ENCODE data around the gene CYFIP1.
"Not testable (repeated sequence)": the region's sequence is repeated elsewhere in the genome, so short reads cannot be mapped to it uniquely, and the experiment has no call there.

Gene CYFIP1

GRCh38 chr15:22980189-22981050 lies at the start of gene CYFIP1:
Gene CYFIP1, minus strand, starts transcription at chr15:22980368. Its CDS starts 33,083 bp downstream, at chr15:22947285.
- no peak for DNase-seq (ENCODE audit: low read depth)

- DNase-seq (ENCODE audit: low read depth), result no peak
These were observed 46.0 kb upstream of the CYFIP1 start for GRCh38 chr15:23026218-23026617.

- no peak for DNase-seq (ENCODE audit: low read depth)
These were observed 42.0 kb upstream of the CYFIP1 start for GRCh38 chr15:23022156-23022555.

DNA sequence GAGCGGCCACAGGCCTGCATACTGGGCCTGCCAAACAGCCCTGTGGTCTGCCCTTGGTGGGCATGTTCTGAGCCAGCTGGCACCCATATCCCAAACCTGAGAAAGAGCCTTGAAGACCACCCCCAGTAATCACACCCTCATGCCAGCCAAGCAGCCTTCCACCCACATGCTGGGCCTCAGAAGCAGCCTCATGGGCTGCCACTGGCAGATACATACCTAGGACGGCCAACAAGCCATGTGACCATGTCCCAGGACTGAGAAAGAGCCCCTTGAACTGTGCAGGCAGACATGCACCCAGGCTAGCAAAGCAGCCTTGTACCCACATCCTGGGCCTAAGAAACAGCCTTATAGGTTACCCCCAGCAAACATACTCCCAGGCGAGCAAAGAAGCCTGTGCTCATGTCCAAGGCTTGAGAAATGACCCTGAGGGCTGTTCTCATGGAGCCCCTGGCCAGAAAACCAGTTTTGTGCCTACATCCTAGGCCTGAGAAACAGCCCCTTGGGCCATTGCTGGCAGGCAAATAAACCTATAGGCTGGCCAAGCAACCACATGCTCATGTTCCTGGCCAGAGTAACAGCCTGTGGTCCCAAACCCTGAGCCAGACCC lies 34.3 kb upstream of the CYFIP1 start:
- DNase-seq (ENCODE audit: low read depth), result no peak

GRCh38 chr15:23013681-23014080 lies 33.5 kb upstream of the CYFIP1 start:
- DNase-seq (ENCODE audit: low read depth), result no peak

DNA sequence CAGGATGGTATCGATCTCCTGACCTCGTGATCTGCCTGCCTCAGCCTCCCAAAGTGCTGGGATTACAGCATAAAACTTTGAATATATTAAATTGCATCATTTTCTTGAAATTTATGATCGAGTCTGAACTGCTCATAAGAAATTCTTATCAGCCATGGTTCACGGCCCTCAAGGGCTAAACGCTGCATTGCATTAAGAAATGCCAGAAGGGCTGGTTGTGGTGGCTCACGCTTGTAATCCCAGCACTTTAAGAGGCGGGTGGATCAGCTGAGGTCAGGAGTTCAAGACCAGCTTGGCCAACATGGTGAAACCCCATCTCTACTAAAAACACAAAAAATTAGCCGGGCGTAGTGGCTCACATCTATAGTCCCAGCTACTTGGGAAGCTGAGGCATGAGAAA lies 32.4 kb upstream of the CYFIP1 start:
- not testable (repeated sequence) for DNase-seq (ENCODE audit: low read depth)

GRCh38 chr15:23003736-23004135 lies 23.6 kb upstream of the CYFIP1 start:
- DNase-seq (ENCODE audit: low read depth), result no peak

DNA sequence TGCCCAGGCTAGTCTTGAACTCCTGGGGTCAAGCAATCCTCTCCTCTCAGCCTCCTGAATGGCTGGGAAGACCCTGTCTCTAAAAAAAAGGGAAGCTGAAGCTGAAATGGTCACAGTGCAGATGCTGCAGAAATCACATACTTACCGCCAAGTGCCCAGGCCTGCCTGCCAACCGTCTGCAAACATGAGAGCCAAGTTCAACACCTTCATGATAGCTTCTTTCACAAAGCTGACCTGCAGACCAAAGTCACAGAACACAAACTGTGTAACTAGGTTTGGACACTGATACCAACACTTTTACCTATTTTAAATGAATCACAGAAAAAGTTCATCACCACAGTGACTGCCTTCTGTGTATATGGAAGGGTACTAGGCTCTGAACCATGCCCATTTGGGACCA lies 22.8 kb upstream of the CYFIP1 start:
- no peak for DNase-seq (ENCODE audit: low read depth)

DNA sequence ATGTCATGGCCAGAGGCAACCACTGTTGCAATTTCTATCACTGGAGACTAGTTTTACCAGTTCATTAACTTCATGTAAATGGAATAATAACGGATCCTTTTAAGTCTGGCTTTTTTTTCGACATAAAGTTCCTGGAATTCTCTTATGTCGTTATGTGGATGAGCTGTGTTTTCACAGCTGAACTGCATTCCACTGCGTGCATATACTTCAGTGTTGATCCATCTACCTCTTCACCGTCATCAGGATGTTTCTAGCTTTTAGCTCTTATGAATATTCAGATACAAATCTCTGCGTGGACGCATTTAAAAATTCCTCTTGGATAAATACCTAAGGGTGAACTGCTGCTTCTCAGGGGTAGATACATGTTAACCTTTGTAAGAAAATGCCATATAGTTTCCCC lies 15.6 kb upstream of the CYFIP1 start:
- DNase-seq (ENCODE audit: low read depth), result no peak

DNA sequence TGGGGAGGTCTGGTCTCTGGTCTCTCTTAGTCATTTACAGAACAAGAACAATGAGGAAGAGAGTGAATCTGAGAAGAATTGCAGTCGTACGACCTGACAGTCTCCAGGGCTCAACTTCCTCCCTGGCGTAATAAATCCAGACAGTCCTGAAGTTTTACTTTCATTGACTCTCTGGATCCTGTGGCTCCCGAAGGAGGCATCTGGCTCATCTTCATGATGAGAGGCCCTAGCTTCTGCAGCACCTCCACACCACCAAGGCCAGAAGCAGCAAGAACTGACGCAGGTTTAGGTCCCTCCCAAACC lies 11.8 kb upstream of the CYFIP1 start:
- no peak for DNase-seq (ENCODE audit: low read depth)

DNA sequence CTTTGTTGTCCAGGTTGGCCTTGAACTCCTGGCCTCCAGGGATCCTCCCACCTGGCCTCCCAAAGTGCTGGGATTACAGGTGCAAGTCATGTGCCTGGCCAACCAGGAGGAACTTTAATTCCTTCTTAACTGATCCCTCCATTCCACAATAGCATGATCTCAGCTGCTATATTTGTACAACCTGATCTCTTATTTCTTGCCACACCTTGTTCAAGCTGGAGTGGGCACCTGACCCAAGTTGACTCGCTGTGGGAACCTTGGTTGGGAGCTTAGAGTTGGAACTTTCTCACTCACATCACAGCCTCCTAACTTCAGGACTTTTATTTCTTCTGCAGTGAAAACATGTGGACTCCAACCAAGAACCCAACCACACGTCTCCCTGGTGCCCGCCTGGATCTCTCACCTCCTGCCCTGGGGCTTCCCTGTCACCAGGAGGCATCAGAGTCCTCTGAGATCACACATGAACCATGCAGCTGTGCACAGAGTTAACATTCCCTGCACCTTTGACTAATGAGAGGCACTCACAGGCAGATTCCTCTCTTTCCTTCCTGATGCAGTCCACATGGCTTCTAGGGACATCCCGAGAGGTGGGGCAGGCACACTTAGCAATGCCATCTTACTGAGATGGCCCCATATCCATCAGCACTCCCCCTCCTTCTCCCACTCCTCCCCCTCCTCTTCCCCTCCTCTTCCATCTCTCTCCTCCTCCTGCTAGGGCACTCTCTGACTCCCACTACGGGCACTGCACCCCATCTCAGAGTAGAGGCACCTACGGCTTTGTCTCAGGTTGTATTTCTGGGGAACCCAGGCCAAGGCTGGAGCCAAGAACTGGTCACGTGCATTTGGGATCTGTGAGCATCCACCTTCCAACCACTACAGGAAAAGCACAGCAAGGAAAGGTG lies 9.7 kb upstream of the CYFIP1 start:
- no peak for DNase-seq (ENCODE audit: low read depth)

DNA sequence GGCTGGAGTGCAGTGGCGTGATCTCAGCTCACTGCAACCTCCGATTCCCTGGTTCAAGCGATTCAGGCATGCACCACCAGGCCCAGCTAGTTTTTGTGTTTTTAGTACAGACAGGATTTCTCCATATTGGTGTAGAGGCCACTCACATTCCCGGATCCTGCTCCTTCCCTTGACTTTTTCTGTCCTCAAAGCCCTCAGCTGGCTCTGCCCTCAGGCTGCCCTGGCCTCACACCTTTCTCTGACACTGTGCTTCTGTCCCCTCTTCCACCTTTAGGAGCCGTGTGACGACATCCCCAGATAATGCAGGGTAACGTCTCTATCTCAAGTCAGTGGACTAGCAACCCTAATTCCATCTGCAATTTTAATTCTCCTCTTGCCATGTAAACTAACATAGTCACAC lies 8.6 kb upstream of the CYFIP1 start:
- no peak for DNase-seq (ENCODE audit: low read depth)

GRCh38 chr15:22981931-22982330 lies 1.8 kb upstream of the CYFIP1 start:
- DNase-seq (ENCODE audit: low read depth), result not testable (repeated sequence)

- no peak for DNase-seq (ENCODE audit: low read depth)
These were observed 1.1 kb upstream of the CYFIP1 start for GRCh38 chr15:22981051-22981840.

DNA sequence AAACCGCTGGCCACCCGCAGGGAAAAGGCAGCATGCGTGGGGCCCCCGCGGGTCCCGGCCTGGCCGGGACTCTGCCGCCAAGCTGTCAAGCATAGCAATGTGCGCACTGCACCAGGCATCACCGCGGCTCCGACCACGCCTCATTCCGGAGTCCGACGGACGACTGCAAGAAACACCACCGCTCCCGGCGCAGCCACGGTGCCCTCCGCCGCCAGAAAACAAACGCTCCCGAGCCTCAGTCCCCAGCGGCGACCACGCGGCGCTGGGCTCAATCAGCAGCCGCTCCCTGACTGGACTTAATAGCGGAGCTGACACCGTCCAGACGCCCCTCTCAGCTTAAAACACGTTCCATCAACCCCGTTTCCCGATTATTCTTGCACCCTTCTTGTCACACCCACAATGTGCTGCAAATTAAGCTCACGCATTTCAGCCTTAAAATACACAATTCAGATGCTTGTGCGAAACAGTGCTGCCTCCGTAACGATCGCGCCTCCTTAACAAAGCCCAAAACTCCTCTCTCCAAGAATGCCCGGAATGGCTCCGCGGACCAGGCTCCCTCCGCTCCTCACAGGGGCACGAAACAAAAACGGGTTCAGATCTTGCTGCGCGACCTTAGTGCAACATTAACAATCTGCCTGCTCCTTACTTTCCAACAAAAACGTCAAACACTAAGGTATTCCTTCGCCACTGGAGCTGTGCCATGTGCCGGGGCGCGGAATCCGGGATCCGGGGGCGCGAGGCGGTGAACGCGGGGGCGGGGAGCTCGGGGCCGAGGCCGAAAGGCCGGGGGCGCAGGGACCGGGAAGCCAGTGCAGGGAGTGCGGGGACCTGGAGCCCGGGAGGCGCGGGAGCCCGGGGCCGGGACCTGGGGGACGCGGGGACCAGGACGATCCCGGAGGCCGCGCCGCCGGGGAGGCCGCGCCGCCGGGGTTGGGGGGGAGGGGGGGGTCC lies 655 bp downstream of the CYFIP1 start:
- no peak for DNase-seq (ENCODE audit: low read depth)

GRCh38 chr15:22978691-22979237 lies 1.4 kb downstream of the CYFIP1 start:
- no peak for DNase-seq (ENCODE audit: low read depth)

DNA sequence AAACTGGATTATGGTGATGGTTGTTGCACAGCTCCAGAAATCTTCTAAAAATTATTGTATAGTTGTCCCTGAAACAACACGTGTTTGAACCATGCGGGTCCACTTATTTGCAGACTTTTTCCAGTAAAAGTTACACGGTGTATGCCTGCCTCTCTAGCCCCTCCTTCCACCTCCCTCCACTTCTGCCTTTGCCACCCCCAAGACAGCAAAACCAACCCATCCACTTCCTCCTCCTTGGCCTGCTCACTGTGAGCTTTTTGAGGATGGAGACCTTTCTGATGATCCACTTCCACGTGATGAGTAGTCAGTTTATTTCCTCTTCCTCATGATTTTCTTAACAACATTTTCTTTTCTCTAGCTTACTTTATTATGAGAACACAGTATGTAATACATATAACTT lies 5.4 kb downstream of the CYFIP1 start:
- DNase-seq (ENCODE audit: low read depth), result no peak

GRCh38 chr15:22973987-22974386 lies 6.2 kb downstream of the CYFIP1 start:
- DNase-seq (ENCODE audit: low read depth), result no peak

GRCh38 chr15:22973286-22973685 lies 6.9 kb downstream of the CYFIP1 start:
- no peak for DNase-seq (ENCODE audit: low read depth)

DNA sequence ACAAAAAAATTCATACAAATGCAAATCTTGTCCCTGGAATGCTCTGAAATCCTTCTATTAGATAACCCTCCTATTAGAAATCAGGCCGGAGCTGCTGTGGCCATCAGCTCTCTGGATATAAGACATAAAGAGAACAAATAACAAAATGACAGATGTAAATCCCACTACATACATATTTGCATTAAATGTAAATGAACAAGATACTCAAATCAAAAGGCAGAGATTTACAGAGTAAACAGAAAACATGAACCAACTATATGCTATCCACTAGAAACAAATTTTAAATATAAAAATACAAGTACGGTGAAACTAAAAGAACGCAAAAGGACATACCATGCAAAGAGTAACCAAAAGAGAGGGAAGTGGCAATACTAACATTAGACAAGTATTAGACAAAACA lies 10.7 kb downstream of the CYFIP1 start:
- no peak for DNase-seq (ENCODE audit: low read depth)

DNA sequence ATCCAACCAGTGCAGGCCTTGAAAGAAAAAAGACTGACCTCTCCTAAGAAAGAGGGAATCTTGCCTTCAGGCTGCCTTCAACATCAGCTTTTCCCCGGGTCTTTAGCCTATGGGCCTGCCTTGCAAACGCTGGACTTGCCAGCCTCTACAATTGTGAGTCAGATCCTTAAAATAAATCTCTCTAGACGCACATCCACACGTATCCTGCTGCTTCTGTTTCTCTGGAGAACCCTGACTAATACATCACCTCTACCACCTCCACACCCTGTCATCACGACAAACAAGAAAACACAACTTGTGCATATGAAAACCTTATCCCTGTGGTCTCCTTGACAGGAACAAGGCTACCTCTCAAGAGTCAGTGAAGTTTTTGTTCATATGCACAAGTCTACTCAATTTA lies 11.8 kb downstream of the CYFIP1 start:
- DNase-seq (ENCODE audit: low read depth), result no peak
